Transverse colon (tissue), 3 donors: ENCODE data around the gene MAN1B1.

Experiments
- EP300 ChIP-seq: sonication (generic); formaldehyde crosslinking; IDR thresholded peaks from one replicate; pipeline ENCODE4 v1.6.1; 2017; ENCODE audit warnings: antibody characterized with exemption, low read depth
- POLR2A ChIP-seq: fragments of 450-650 bp; IDR thresholded peaks from one replicate; pipeline ENCODE4 v1.6.1; 2016; ENCODE audit warnings: antibody characterized with exemption, mild to moderate bottlenecking, moderate library complexity
- TF ChIP-seq, protein P1 (sequence below), 5 experiments: fragments of 200-600 bp in 3 of 5; fragments of 450-650 bp in 2 of 5; sonication (generic) in 3 of 5; IDR thresholded peaks; 1 replicate in 2 of 5; 2 replicates in 3 of 5; pipeline ENCODE4 v1.5.1; 2016 to 2017; ENCODE audit warnings: antibody characterized with exemption in 5 of 5, inconsistent platforms in 3 of 5, mild to moderate bottlenecking in 2 of 5, moderate library complexity in 1 of 5

DNA sequence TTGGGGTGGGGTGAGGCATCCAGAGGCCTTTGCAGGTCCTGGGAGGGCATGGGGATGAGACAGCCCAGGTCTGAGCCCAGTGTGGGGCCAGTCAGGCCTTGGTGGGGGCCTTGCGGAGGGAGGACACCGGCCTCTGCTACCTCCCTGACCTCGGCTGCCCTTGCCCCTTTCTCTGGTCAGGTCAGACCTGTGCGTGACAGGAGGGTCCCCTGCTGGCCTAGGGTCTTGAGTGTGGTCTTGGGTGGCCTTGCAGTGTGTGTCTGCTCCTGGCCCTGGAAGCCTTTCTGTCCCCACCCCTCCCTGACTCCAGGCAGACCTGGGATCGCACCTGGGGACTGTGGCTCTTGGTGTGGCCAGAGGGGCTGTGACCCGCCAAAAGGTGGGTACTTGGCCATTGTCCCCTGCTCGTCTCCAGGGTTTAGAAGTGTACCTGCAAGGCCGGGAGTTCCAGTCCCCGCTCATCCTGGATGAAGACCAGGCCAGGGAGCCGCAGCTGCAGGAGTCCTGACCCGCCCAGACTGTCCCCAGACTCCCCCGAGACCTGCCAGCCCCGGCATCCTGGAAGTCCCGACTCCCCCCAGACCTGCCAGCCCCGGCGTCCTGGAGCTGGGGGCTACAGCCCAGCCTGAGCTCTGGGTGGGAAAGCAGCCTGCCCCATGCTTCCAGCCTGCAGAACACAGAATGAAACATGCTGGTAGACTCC, 4.4 kb upstream of the MAN1B1 start:
- TF ChIP-seq, protein P1, sequence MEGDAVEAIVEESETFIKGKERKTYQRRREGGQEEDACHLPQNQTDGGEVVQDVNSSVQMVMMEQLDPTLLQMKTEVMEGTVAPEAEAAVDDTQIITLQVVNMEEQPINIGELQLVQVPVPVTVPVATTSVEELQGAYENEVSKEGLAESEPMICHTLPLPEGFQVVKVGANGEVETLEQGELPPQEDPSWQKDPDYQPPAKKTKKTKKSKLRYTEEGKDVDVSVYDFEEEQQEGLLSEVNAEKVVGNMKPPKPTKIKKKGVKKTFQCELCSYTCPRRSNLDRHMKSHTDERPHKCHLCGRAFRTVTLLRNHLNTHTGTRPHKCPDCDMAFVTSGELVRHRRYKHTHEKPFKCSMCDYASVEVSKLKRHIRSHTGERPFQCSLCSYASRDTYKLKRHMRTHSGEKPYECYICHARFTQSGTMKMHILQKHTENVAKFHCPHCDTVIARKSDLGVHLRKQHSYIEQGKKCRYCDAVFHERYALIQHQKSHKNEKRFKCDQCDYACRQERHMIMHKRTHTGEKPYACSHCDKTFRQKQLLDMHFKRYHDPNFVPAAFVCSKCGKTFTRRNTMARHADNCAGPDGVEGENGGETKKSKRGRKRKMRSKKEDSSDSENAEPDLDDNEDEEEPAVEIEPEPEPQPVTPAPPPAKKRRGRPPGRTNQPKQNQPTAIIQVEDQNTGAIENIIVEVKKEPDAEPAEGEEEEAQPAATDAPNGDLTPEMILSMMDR (IDR thresholded peaks at IDR 0.05): no peak
- TF ChIP-seq POLR2A: no peak
- TF ChIP-seq EP300: no peak
